Measurements from ENCODE around the gene MYL9.
"Not testable (repeated sequence)": the region's sequence is repeated elsewhere in the genome, so short reads cannot be mapped to it uniquely, and the experiment has no call there.

The MYL9 gene

GRCh38 chr20:36541227-36541767 lies at the start of gene MYL9:
TSS of gene MYL9 (plus strand) at chr20:36541519. CDS start at chr20:36544885, 3,366 bp downstream.
- peak; percentile 39 for DNase-seq

- DNase-seq: peak; percentile 68
Observed at GRCh38 chr20:36491901-36492617, 49.3 kb upstream of the MYL9 start.

- no peak for DNase-seq
Observed at GRCh38 chr20:36493051-36493800, 48.1 kb upstream of the MYL9 start.

GRCh38 chr20:36493801-36494114 lies 47.6 kb upstream of the MYL9 start:
- DNase-seq: no peak

- no peak for DNase-seq
Observed at GRCh38 chr20:36496707-36497669, 44.3 kb upstream of the MYL9 start.

GRCh38 chr20:36497856-36498255 lies 43.5 kb upstream of the MYL9 start:
- no peak for DNase-seq

GRCh38 chr20:36498386-36499179 lies 42.7 kb upstream of the MYL9 start:
- no peak for DNase-seq

GRCh38 chr20:36499211-36499610 lies 42.1 kb upstream of the MYL9 start:
- no peak for DNase-seq

GRCh38 chr20:36499723-36500501 lies 41.4 kb upstream of the MYL9 start:
- DNase-seq: no peak

GRCh38 chr20:36501367-36502006 lies 39.8 kb upstream of the MYL9 start:
- no peak for DNase-seq

GRCh38 chr20:36504295-36504694 lies 37.0 kb upstream of the MYL9 start:
- DNase-seq: no peak

GRCh38 chr20:36506253-36506652 lies 35.1 kb upstream of the MYL9 start:
- DNase-seq: no peak

GRCh38 chr20:36507746-36508145 lies 33.6 kb upstream of the MYL9 start:
- no peak for DNase-seq

GRCh38 chr20:36519012-36519719 lies 22.2 kb upstream of the MYL9 start:
- DNase-seq: peak; percentile 55

GRCh38 chr20:36519944-36520343 lies 21.4 kb upstream of the MYL9 start:
- no peak for DNase-seq

- no peak for DNase-seq
Observed at GRCh38 chr20:36521526-36521925, 19.8 kb upstream of the MYL9 start.

GRCh38 chr20:36522412-36522811 lies 18.9 kb upstream of the MYL9 start:
- not testable (repeated sequence) for DNase-seq

- no peak for DNase-seq
Observed at GRCh38 chr20:36523341-36523740, 18.0 kb upstream of the MYL9 start.

GRCh38 chr20:36525620-36526365 lies 15.5 kb upstream of the MYL9 start:
- no peak for DNase-seq
